K562 (cell line): ENCODE measurements around the gene MAGEB1. TPM values are rescaled to one million over a fixed set of nuclear protein-coding genes. Genes with fewer than 3 reads are reported as not detected.
A peak's percentile ranks its signal among the peaks of the same experiment; 100 is the strongest.

ENCODE experiments used
- CREM ChIP-seq: IDR thresholded peaks from 2 replicates; pipeline ENCODE4 v1.6.1; 2014; ENCODE audit warnings: antibody characterized with exemption, low read depth
- JUND ChIP-seq, 2 experiments: IDR thresholded peaks; 2 replicates in 1 of 2; 3 replicates in 1 of 2; pipeline ENCODE4 v1.6.1; 2011; ENCODE audit warnings: borderline replicate concordance in 2 of 2, low read depth in 2 of 2, low read length in 2 of 2, improper control_type of control experiment in 1 of 2, missing biosample characterization in 1 of 2, missing genetic modification characterization in 1 of 2, missing genetic modification reagents in 1 of 2
- RFX5 ChIP-seq: IDR thresholded peaks from 2 replicates; pipeline ENCODE4 v1.6.1; 2011; ENCODE audit warnings: low read depth, mild to moderate bottlenecking, improper control_type of control experiment, low read length
- SPI1 ChIP-seq: IDR thresholded peaks from 2 replicates; pipeline ENCODE4 v1.6.1; 2011; ENCODE audit warnings: low read depth, low read length, control low read depth, borderline replicate concordance
- ZEB2 ChIP-seq: fragments of 450-650 bp; IDR thresholded peaks from 2 replicates; pipeline ENCODE4 v1.6.1; 2016
- ZNF551 ChIP-seq: fragments of 250-450 bp; sonication (Bioruptor Pico); IDR thresholded peaks from 2 replicates; pipeline ENCODE4 v1.5.0; 2021; ENCODE audit warnings: mild to moderate bottlenecking, moderate library complexity
- ZNF79 ChIP-seq: fragments of 250-450 bp; sonication (Bioruptor Pico); IDR thresholded peaks from 2 replicates; pipeline ENCODE4 v1.4.0; 2020; ENCODE audit warnings: low read depth, mild to moderate bottlenecking, moderate library complexity
- polyA plus RNA-seq, 8 experiments: library from polyadenylated mRNA; depleted of rRNA in 4 of 8; stranded (reverse) in 5 of 8; unstranded in 3 of 8; fragments of >200 nt; fragmentation: Nextera tagmentation in 2 of 8; fragmentation: Illumina TruSeq in 1 of 8; extraction: Ambion mirVana in 2 of 8; extraction: Trizol in 1 of 8; gene quantifications; 2 replicates each; pipeline versions ENCODE4 v1.2.1 to v1.2.3, GENCODE V29; 2011 to 2014; ENCODE audit warnings: inconsistent platforms in 1 of 8, missing spikeins in 1 of 8
- total RNA-seq, 7 experiments: library from RNA; depleted of rRNA in 6 of 7; stranded (reverse); fragments of >200 nt in 6 of 7; fragmentation: Illumina TruSeq in 2 of 7; extraction: Trizol in 2 of 7; gene quantifications; 2 replicates each; pipeline versions ENCODE4 v1.2.1 to v1.2.3, GENCODE V29; 2011 to 2021; ENCODE audit warnings: low replicate concordance in 1 of 7
- TF ChIP-seq, protein P1 (sequence below): sonication (generic); formaldehyde crosslinking; IDR thresholded peaks from 2 replicates; pipeline ENCODE4 v1.8.0; 2022; ENCODE audit warnings: mild to moderate bottlenecking, missing genetic modification reagents
- TF ChIP-seq, protein P2 (sequence below): sonication (generic); formaldehyde crosslinking; IDR thresholded peaks from 2 replicates; pipeline ENCODE4 v1.8.0; 2022; ENCODE audit warnings: mild to moderate bottlenecking, missing genetic modification reagents, borderline replicate concordance
- TF ChIP-seq, protein P3 (sequence below): fragments of 450-650 bp; formaldehyde crosslinking; IDR thresholded peaks from 2 replicates; pipeline ENCODE4 v1.4.0; 2020; ENCODE audit warnings: mild to moderate bottlenecking, moderate library complexity
- TF ChIP-seq, protein P4 (sequence below): sonication (generic); formaldehyde crosslinking; IDR thresholded peaks from 2 replicates; pipeline ENCODE4 v1.8.1; 2023; ENCODE audit warnings: missing genetic modification reagents, mild to moderate bottlenecking, borderline replicate concordance

MAGEB1 gene
- total and polyA plus RNA-seq, 9 of the 15 experiments (the other 6 are each of a cell fraction or from before 2014, with no cell fraction given): 32.6 to 100 (median 43.4) TPM

DNA sequence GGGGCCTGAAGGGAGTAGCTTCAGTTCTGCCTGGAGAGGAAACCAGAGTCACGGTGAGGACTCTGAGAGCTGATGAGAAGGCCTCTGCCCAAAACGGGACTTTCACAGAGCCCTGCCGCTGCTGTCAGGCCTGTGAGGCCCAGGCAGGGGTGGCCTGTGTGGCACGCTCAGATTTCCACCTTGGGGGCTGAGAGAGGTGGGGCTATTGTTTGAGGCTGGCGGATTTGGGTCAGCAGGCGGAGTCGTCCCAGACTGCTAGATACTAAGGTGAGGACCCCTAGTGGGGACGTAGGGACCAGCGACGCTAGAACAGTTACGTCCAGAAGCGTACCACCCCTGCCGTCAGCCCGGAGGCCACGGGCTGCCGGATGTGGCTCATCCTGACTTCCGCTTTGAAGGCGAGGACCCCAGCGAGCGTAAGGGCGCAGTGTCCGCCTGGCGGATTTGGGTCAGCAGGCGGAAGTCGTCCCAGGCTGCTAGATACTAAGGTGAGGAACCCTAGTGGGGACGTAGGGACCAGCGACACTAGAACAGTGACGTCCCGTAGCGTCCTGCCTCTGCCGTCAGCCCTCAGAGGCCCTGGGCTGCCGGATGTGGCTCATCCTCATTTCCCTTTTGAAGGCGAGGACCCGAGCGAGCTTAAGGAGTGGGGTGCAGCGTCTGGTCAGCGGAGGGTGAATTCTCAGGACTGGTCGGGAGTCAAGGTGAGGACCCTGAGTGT lies at the start of gene MAGEB1 (continued):
- TF ChIP-seq, protein P1, sequence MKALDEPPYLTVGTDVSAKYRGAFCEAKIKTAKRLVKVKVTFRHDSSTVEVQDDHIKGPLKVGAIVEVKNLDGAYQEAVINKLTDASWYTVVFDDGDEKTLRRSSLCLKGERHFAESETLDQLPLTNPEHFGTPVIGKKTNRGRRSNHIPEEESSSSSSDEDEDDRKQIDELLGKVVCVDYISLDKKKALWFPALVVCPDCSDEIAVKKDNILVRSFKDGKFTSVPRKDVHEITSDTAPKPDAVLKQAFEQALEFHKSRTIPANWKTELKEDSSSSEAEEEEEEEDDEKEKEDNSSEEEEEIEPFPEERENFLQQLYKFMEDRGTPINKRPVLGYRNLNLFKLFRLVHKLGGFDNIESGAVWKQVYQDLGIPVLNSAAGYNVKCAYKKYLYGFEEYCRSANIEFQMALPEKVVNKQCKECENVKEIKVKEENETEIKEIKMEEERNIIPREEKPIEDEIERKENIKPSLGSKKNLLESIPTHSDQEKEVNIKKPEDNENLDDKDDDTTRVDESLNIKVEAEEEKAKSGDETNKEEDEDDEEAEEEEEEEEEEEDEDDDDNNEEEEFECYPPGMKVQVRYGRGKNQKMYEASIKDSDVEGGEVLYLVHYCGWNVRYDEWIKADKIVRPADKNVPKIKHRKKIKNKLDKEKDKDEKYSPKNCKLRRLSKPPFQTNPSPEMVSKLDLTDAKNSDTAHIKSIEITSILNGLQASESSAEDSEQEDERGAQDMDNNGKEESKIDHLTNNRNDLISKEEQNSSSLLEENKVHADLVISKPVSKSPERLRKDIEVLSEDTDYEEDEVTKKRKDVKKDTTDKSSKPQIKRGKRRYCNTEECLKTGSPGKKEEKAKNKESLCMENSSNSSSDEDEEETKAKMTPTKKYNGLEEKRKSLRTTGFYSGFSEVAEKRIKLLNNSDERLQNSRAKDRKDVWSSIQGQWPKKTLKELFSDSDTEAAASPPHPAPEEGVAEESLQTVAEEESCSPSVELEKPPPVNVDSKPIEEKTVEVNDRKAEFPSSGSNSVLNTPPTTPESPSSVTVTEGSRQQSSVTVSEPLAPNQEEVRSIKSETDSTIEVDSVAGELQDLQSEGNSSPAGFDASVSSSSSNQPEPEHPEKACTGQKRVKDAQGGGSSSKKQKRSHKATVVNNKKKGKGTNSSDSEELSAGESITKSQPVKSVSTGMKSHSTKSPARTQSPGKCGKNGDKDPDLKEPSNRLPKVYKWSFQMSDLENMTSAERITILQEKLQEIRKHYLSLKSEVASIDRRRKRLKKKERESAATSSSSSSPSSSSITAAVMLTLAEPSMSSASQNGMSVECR (CRISPR knock-in tag): no peak
- TF ChIP-seq ZEB2 (no peak), ZNF551 (no peak), CREM (peak; percentile 93), RFX5 (no peak), ZNF79 (CRISPR knock-in tag) (no peak), JUND (IDR thresholded peaks at IDR 0.05; ENCODE audit: borderline replicate concordance, low read depth, low read length) (no peak), JUND (tag; IDR thresholded peaks at IDR 0.05; ENCODE audit: borderline replicate concordance, low read depth, low read length) (peak; percentile 39; the same call in 2 of the 3 replicates), SPI1 (peak; percentile 73; the same call in 1 of the 2 replicates)
- TF ChIP-seq, protein P2, sequence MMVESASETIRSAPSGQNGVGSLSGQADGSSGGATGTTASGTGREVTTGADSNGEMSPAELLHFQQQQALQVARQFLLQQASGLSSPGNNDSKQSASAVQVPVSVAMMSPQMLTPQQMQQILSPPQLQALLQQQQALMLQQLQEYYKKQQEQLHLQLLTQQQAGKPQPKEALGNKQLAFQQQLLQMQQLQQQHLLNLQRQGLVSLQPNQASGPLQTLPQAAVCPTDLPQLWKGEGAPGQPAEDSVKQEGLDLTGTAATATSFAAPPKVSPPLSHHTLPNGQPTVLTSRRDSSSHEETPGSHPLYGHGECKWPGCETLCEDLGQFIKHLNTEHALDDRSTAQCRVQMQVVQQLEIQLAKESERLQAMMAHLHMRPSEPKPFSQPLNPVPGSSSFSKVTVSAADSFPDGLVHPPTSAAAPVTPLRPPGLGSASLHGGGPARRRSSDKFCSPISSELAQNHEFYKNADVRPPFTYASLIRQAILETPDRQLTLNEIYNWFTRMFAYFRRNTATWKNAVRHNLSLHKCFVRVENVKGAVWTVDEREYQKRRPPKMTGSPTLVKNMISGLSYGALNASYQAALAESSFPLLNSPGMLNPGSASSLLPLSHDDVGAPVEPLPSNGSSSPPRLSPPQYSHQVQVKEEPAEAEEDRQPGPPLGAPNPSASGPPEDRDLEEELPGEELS: no peak
- TF ChIP-seq, protein P3, sequence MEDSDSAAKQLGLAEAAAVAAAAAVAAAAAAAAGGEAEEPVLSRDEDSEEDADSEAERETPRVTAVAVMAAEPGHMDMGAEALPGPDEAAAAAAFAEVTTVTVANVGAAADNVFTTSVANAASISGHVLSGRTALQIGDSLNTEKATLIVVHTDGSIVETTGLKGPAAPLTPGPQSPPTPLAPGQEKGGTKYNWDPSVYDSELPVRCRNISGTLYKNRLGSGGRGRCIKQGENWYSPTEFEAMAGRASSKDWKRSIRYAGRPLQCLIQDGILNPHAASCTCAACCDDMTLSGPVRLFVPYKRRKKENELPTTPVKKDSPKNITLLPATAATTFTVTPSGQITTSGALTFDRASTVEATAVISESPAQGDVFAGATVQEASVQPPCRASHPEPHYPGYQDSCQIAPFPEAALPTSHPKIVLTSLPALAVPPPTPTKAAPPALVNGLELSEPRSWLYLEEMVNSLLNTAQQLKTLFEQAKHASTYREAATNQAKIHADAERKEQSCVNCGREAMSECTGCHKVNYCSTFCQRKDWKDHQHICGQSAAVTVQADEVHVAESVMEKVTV (CRISPR knock-in tag): no peak
- TF ChIP-seq, protein P4, sequence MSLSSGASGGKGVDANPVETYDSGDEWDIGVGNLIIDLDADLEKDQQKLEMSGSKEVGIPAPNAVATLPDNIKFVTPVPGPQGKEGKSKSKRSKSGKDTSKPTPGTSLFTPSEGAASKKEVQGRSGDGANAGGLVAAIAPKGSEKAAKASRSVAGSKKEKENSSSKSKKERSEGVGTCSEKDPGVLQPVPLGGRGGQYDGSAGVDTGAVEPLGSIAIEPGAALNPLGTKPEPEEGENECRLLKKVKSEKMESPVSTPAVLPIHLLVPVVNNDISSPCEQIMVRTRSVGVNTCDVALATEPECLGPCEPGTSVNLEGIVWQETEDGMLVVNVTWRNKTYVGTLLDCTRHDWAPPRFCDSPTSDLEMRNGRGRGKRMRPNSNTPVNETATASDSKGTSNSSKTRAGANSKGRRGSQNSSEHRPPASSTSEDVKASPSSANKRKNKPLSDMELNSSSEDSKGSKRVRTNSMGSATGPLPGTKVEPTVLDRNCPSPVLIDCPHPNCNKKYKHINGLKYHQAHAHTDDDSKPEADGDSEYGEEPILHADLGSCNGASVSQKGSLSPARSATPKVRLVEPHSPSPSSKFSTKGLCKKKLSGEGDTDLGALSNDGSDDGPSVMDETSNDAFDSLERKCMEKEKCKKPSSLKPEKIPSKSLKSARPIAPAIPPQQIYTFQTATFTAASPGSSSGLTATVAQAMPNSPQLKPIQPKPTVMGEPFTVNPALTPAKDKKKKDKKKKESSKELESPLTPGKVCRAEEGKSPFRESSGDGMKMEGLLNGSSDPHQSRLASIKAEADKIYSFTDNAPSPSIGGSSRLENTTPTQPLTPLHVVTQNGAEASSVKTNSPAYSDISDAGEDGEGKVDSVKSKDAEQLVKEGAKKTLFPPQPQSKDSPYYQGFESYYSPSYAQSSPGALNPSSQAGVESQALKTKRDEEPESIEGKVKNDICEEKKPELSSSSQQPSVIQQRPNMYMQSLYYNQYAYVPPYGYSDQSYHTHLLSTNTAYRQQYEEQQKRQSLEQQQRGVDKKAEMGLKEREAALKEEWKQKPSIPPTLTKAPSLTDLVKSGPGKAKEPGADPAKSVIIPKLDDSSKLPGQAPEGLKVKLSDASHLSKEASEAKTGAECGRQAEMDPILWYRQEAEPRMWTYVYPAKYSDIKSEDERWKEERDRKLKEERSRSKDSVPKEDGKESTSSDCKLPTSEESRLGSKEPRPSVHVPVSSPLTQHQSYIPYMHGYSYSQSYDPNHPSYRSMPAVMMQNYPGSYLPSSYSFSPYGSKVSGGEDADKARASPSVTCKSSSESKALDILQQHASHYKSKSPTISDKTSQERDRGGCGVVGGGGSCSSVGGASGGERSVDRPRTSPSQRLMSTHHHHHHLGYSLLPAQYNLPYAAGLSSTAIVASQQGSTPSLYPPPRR (CRISPR knock-in tag): no peak
